Neural cell (in vitro differentiated cells): Measurements from ENCODE around the gene HSBP1L1. TPM values are rescaled to one million over a fixed set of nuclear protein-coding genes. Genes with fewer than 3 reads are reported as not detected.

Experiments
- H2AFZ ChIP-seq: fragments of 200-600, 300-800 bp; sonication (generic), shearing (Covaris generic); 2 replicates; pipeline ENCODE4 v1.6.0; 2014; ENCODE audit warnings: low read depth, mild to moderate bottlenecking, antibody characterized with exemption, low read length, moderate library complexity
- H3F3A ChIP-seq: fragments of 200-600 bp; shearing (Covaris generic); 2 replicates; pipeline ENCODE4 v1.6.1; 2016; ENCODE audit warnings: mild to moderate bottlenecking, moderate library complexity, mixed read lengths, antibody characterized with exemption, low read length; ENCODE audit not compliant: insufficient read depth, poor library complexity, severe bottlenecking
- H3K27ac ChIP-seq: fragments of 200-600, 300-800 bp; sonication (generic), shearing (Covaris generic); 2 replicates; pipeline ENCODE4 v1.5.1; 2014; ENCODE audit warnings: mild to moderate bottlenecking, low read length, moderate library complexity
- H3K27me3 ChIP-seq: fragments of 300-800, 200-600 bp; sonication (generic), shearing (Covaris generic); 2 replicates; pipeline ENCODE4 v1.6.0; 2014; ENCODE audit warnings: mild to moderate bottlenecking, low read depth, low read length, moderate library complexity; ENCODE audit not compliant: insufficient read depth
- H3K36me3 ChIP-seq: fragments of 300-800, 200-600 bp; sonication (generic), shearing (Covaris generic); 2 replicates; pipeline ENCODE4 v1.5.1; 2014; ENCODE audit warnings: mild to moderate bottlenecking, antibody characterized with exemption, low read length, moderate library complexity; ENCODE audit not compliant: insufficient read depth
- H3K4me2 ChIP-seq: fragments of 300-800, 200-600 bp; sonication (generic), shearing (Covaris generic); 2 replicates; pipeline ENCODE4 v1.6.0; 2014; ENCODE audit warnings: mild to moderate bottlenecking, low read length
- H3K4me3 ChIP-seq: fragments of 300-800, 200-600 bp; sonication (generic), shearing (Covaris generic); 2 replicates; pipeline ENCODE4 v1.5.1; 2014; ENCODE audit warnings: mild to moderate bottlenecking, low read length, moderate library complexity
- H3K79me2 ChIP-seq: fragments of 200-600 bp; shearing (Covaris generic); replicated peaks from 2 replicates; pipeline ENCODE4 v1.6.0; 2014; ENCODE audit warnings: mild to moderate bottlenecking, low read length, moderate library complexity; ENCODE audit not compliant: insufficient read depth
- H3K9ac ChIP-seq: fragments of 300-800, 200-600 bp; sonication (generic), shearing (Covaris generic); 2 replicates; pipeline ENCODE4 v1.6.1; 2016; ENCODE audit warnings: mild to moderate bottlenecking, low read length, mixed read lengths
- H3K9me2 ChIP-seq: fragments of 200-600 bp; shearing (Covaris generic); 2 replicates; pipeline ENCODE4 v1.6.1; 2016; ENCODE audit warnings: mild to moderate bottlenecking, low read length, mixed read lengths; ENCODE audit not compliant: insufficient read depth
- H3K9me3 ChIP-seq: fragments of 200-600, 300-800 bp; sonication (generic), shearing (Covaris generic); 2 replicates; pipeline ENCODE4 v1.6.1; 2016; ENCODE audit warnings: mild to moderate bottlenecking, mixed run types, low read length, moderate library complexity, mixed read lengths
- H4K20me1 ChIP-seq: fragments of 200-600 bp; shearing (Covaris generic); 2 replicates; pipeline ENCODE4 v1.6.1; 2016; ENCODE audit warnings: mild to moderate bottlenecking, mixed run types; ENCODE audit not compliant: insufficient read depth
- EP300 ChIP-seq: fragments of 450-650 bp; conservative IDR thresholded peaks from 2 replicates; pipeline ENCODE4 v1.6.1; 2014; ENCODE audit warnings: antibody characterized with exemption, mild to moderate bottlenecking, moderate library complexity; ENCODE audit not compliant: poor library complexity, severe bottlenecking
- EZH2 ChIP-seq: fragments of 200-600, 300-800 bp; shearing (Covaris generic), sonication (generic); IDR thresholded peaks from 2 replicates; pipeline ENCODE4 v1.6.1; 2014; ENCODE audit warnings: antibody characterized with exemption, low read length, borderline replicate concordance, mild to moderate bottlenecking; ENCODE audit not compliant: insufficient read depth, poor library complexity, severe bottlenecking
- MXI1 ChIP-seq: fragments of 450-650 bp; conservative IDR thresholded peaks from 2 replicates; pipeline ENCODE4 v1.6.1; 2014; ENCODE audit warnings: antibody characterized with exemption, mild to moderate bottlenecking; ENCODE audit not compliant: poor library complexity, severe bottlenecking
- POLR2AphosphoS5 ChIP-seq: IDR thresholded peaks from 2 replicates; pipeline ENCODE4 v1.6.1; 2012
- RAD21 ChIP-seq: fragments of 450-650 bp; conservative IDR thresholded peaks from 2 replicates; pipeline ENCODE4 v1.6.1; 2014; ENCODE audit warnings: antibody characterized with exemption, mild to moderate bottlenecking, moderate library complexity
- REST ChIP-seq: IDR thresholded peaks from 2 replicates; pipeline ENCODE4 v1.6.1; 2012; ENCODE audit warnings: borderline replicate concordance
- SMC3 ChIP-seq: fragments of 450-650 bp; conservative IDR thresholded peaks from 2 replicates; pipeline ENCODE4 v1.6.1; 2014; ENCODE audit warnings: antibody characterized with exemption, mild to moderate bottlenecking, moderate library complexity; ENCODE audit not compliant: poor library complexity
- TAF1 ChIP-seq: IDR thresholded peaks from 2 replicates; pipeline ENCODE4 v1.6.1; 2012; ENCODE audit warnings: low read depth
- polyA plus RNA-seq: library from polyadenylated mRNA; depleted of rRNA; stranded (reverse); fragments of >200 nt; gene quantifications from 2 replicates; pipeline ENCODE4 v1.2.3, GENCODE V29; 2014
- TF ChIP-seq, protein P1 (sequence below): fragments of 450-650 bp; IDR thresholded peaks from 2 replicates; pipeline ENCODE4 v1.5.1; 2014; ENCODE audit warnings: antibody characterized with exemption, mild to moderate bottlenecking, moderate library complexity; ENCODE audit not compliant: poor library complexity, severe bottlenecking

Gene HSBP1L1
- polyA plus RNA-seq, 1 donor from 2014 or later: 0.84 TPM

DNA sequence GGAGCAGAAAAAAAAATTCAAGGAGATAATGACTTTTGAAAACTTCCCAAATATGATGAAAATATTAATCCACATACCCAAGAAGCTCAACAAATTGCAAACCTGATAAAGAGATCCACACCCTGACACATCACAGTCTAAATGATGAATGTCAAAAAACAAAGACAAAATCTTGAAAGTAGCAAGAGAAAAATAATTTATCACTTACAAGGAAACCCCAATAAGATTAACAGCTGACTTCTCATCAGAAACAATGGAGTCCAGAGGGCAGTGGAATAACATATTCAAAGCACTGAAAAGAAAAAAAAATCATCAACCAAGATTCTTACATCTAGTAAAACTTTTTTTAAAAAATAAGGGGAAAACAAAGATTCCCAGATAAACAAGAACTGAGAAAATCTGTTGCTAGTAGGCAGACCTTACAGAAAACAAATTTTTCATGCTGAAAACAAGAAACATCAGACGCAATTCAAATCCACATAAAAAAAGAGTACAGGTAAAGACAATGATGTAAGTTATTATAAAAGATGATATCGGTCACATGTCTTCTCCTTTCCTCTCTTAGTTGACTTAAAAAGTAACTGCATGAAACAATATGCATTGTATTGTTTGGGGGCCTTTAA is 34.3 kb upstream of the HSBP1L1 start:
- no peaks in the 10 kb centered on the region for H3K9me2 ChIP-seq
- H3K4me2 ChIP-seq: no peak overlapping the region
- peaks cover 23% of the 10 kb centered on the region for H3K9me3 ChIP-seq
- no peak overlapping the region for H3K9ac ChIP-seq
- no peaks in the 10 kb centered on the region for H3K27me3 ChIP-seq
- peaks cover 20% of the 10 kb centered on the region for H3K36me3 ChIP-seq
- peaks cover 17% of the 10 kb centered on the region for H3K79me2 ChIP-seq
- no peak overlapping the region for H3K27ac ChIP-seq
- no peaks in the 10 kb centered on the region for H3F3A ChIP-seq
- H2AFZ ChIP-seq: no peak overlapping the region
- H3K4me3 ChIP-seq: no peak overlapping the region
- no peak for TF ChIP-seq EP300
- TF ChIP-seq MXI1: no peak
- no peaks in the 10 kb centered on the region for H4K20me1 ChIP-seq

DNA sequence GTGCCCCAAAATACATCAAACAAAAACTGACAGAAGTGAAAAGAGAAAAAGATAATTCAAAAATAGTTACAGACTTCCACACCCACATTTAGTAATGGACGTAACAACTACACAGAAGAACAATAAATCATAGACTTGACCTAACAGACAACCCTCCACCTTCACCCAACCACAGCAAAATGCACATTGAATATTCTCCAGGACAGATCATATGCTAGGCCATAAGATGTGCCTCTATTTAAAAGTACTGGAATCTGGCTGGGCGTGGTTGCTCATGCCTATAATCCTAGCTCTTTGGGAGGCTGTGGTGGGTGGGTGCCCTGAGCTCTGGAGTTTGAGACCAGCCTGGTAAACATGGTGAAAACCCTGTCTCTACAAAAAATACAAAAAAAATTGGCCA is 33.0 kb upstream of the HSBP1L1 start:
- H2AFZ ChIP-seq: no peak overlapping the region
- H3F3A ChIP-seq: no peaks in the 10 kb centered on the region
- no peaks in the 10 kb centered on the region for H3K27me3 ChIP-seq
- peaks cover 17% of the 10 kb centered on the region for H3K79me2 ChIP-seq
- no peak overlapping the region for H3K27ac ChIP-seq
- H3K9me3 ChIP-seq: peaks cover 29% of the 10 kb centered on the region
- no peaks in the 10 kb centered on the region for H3K9me2 ChIP-seq
- H3K4me3 ChIP-seq: no peak overlapping the region
- no peak overlapping the region for H3K4me2 ChIP-seq
- H3K36me3 ChIP-seq: peaks cover 32% of the 10 kb centered on the region
- no peaks in the 10 kb centered on the region for H4K20me1 ChIP-seq
- no peak overlapping the region for H3K9ac ChIP-seq
- TF ChIP-seq POLR2AphosphoS5 (no peak), TAF1 (no peak), EZH2 (no peak), REST (no peak), EP300 (no peak), MXI1 (no peak), SMC3 (no peak), RAD21 (no peak)
- TF ChIP-seq, protein P1, sequence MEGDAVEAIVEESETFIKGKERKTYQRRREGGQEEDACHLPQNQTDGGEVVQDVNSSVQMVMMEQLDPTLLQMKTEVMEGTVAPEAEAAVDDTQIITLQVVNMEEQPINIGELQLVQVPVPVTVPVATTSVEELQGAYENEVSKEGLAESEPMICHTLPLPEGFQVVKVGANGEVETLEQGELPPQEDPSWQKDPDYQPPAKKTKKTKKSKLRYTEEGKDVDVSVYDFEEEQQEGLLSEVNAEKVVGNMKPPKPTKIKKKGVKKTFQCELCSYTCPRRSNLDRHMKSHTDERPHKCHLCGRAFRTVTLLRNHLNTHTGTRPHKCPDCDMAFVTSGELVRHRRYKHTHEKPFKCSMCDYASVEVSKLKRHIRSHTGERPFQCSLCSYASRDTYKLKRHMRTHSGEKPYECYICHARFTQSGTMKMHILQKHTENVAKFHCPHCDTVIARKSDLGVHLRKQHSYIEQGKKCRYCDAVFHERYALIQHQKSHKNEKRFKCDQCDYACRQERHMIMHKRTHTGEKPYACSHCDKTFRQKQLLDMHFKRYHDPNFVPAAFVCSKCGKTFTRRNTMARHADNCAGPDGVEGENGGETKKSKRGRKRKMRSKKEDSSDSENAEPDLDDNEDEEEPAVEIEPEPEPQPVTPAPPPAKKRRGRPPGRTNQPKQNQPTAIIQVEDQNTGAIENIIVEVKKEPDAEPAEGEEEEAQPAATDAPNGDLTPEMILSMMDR: no peak
